ENCODE results near the gene SNX24. TPM values are rescaled to one million over a fixed set of nuclear protein-coding genes. Genes with fewer than 3 reads are reported as not detected.
"Not testable (repeated sequence)": the region's sequence is repeated elsewhere in the genome, so short reads cannot be mapped to it uniquely, and the experiment has no call there.

The SNX24 gene
- total RNA-seq, 1 donor from 2014 or later = 24.3 TPM

DNA sequence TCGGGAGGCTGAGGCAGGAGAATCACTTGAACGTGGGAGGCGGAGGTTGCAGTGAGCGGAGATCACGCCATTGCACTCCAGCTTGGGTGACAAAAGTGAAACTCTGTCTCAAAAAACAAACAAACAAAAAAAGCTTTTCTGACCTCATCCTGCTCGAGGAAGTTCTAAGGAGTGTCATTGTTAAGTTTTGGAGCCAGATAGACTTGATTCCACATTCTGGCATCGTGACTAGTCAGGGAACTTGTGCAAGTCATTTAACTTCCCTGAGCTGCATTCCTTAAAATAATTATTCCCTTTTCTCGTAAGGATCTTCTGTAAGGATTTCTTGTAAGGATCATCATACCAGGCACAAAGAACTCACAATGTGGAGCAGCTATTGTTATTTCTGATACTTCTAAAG is 26.2 kb downstream of the SNX24 start:
- DNase-seq (ENCODE audit: low spot score) = no peak

GRCh38 chr5:122874179-122874875 is 28.9 kb downstream of the SNX24 start:
- no peak for DNase-seq (ENCODE audit: low spot score)

DNA sequence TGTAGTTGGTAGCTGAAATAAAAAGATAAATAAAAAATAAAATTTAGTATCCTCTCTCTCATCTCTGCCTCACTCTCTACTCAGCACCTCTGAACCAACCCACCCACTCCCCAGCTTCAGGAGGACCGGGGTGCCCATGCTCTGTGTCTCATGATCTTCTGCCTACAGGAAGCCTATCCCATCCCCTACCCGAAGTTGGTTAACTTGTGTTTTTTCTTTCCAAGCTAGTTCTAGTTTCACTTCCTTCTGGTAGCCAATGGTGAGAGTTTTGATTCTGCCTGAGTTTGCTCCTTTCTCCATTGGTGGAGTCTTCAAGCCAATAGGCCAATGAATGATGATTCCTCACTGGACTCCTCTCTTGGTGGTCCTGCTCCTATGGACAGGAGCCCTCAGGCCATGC is 32.1 kb downstream of the SNX24 start:
- DNase-seq (ENCODE audit: low spot score) = peak; percentile 15

GRCh38 chr5:122879076-122879475 is 33.7 kb downstream of the SNX24 start:
- DNase-seq (ENCODE audit: low spot score) = no peak

- DNase-seq (ENCODE audit: low spot score) = no peak
Observed at GRCh38 chr5:122880170-122880689, 34.8 kb downstream of the SNX24 start.

GRCh38 chr5:122880749-122881148 is 35.3 kb downstream of the SNX24 start:
- DNase-seq (ENCODE audit: low spot score) = peak; percentile 28

DNA sequence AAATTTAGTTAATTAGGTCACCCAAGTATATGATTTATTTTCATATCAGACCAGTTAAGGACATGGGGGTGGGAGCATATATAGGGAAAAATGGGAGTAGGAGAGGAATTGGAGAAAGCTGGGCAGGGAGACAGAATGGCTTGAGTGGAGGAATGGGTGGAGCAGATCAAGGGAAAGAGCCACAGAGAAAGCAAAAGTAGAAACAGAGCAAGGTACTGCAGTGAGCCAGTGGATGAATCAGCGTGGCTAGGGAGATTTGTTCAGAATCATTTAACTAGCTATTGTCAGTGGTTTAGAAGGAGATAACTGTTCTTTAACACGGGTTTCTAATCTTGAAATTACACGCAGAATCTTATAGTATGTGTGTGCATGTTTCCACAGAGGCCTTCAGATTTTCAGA is 37.4 kb downstream of the SNX24 start:
- DNase-seq (ENCODE audit: low spot score) = peak; percentile 23

GRCh38 chr5:122885045-122885517 is 39.7 kb downstream of the SNX24 start:
- no peak for DNase-seq (ENCODE audit: low spot score)

DNA sequence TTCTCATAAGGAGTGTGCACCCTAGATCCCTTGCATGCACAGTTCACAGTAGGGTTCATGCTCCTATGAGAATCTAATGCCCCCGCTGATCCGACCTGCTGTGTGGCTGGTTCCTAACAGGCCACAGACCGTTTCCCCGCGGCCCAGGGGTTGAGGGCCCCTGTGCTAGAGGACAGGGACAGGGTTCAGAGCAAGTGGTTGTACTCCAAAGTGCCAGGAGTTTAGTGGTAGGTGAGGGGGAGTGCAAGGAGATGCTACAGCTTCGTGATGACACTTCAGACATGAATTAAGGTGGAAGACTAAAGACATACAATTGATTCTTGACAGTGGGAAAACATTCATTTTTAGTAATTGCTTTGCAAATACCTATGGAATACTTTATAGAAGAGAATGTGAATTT is 40.5 kb downstream of the SNX24 start:
- DNase-seq (ENCODE audit: low spot score) = no peak

DNA sequence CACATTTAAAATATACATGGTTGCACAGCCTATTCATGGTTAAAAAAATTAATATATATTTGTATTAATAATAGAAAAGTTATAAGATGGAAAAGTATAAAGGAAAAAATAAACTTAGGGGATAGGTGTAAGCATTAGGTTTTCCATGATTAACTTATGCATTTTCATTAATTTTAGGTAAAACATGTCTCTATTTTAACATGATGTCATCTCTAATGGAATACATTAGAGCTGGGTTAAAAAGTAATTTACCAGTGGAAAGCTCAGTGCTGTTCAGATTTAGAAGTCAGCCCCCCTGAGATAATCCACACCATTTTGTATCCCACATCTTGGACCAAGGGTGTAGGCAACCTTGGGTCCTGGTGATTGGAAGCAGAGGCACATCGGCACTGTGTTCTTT is 49.7 kb downstream of the SNX24 start:
- DNase-seq (ENCODE audit: low spot score) = no peak

DNA sequence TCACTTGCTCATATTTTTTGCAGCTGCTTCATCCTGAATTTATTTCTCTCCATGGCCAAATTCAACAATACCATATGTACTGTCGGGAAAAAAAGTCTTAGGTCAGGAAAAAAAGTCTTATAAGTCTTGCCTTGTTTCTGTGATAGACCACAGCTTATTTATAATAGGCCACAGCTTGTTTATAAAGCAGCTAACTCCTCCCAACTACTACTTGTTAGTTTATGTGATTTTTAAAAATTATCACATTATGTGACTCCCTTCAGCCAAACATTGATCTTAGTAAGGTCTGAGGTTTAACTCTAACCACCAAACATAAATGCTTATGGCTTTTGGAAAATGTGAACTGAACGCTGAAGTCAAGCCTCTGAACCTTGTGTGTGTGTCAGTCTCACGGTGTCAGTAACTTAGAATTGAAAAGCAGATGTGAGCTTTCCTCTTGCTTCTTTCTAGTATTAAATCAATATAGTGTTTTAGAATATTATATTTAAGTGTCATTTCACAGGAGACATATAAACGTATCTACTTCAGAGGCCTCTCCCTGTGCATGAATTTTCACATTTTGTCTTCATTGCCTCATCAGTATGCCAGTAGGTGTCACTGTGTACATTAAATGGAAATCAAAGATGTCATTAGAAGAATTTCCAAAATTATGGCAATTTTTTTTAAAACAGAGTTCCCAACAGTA is 51.3 kb downstream of the SNX24 start:
- DNase-seq (ENCODE audit: low spot score) = peak; percentile 56

GRCh38 chr5:122897283-122897602 is 51.8 kb downstream of the SNX24 start:
- DNase-seq (ENCODE audit: low spot score) = no peak

DNA sequence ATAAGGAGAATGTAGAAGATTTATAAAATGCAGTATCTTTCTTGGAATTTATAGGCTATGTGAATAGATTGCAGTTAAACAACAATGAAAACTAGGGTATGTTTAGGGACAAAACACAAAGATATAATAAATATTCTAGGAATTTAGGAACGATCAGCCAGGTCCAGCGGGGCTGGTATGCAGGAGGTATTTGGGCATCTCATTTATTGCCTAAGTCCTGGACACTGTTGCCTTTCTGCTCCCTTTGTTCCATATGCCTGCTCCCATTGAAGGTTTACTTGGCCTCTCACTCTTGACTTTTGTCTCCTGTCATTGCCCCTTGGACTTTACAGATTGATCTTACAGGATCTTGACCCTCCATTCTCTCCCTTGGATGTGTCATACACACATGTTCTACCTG is 55.9 kb downstream of the SNX24 start:
- DNase-seq (ENCODE audit: low spot score) = no peak

DNA sequence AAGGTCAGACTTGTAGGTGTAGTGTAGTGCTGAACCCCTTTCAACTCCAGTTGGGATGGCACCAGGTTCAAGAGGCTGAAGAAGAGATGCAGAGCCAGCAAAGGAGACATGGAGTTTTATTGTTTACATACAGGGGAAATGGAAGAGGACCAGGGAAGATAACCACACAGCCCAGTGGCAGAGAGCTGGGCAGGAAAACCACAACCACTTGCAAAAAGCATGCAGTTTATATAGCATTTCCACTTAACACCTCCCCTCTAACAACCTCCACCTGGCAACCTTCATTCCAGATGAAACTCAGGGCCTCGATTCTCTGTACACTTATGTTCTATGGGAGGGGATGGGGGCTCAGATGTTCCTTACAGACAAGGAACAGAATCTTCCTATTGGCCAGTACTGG is 56.9 kb downstream of the SNX24 start:
- no peak for DNase-seq (ENCODE audit: low spot score)

DNA sequence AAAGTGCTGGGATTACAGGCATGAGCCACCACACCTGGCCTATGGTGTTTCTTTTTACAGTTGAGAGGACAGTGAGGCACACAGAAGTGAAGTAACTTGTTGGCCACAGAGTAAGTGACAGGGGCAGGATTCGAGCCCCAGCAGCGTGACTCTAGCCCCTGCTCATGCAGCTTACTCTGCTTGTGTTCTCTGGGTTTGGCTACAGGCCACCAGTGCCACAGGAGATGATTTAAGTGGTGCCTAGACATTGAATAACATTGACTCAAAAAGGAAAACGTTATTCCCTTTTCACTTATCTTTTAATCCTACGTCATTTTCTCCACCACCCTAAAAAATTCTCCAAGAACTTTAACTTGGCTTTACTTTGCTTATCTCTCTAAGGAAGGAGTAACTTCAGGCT is 61.4 kb downstream of the SNX24 start:
- DNase-seq (ENCODE audit: low spot score) = peak; percentile 73

DNA sequence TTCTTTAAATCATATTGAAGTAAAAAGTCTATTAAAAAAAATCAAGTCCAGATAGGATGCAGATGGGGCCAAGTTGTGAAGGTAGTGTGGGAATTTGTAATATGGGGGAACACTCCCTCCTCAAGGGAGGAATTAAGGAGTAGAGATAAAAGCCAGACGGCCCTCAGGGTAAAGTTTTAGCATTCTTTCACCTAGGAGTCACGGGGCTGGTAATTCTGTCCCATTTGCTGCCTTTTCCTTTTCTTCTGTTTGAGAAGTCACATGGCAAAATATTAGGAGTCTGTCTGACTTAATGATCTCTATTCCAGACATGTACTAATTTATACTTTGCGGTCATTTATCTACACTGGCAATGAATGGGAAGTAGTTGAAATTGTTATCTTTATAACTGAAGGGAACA is 61.9 kb downstream of the SNX24 start:
- DNase-seq (ENCODE audit: low spot score) = peak; percentile 86

- no peak for DNase-seq (ENCODE audit: low spot score)
Observed at GRCh38 chr5:122908108-122908507, 62.7 kb downstream of the SNX24 start.

GRCh38 chr5:122908662-122909061 is 63.2 kb downstream of the SNX24 start:
- DNase-seq (ENCODE audit: low spot score) = peak; percentile 31

- no peak for DNase-seq (ENCODE audit: low spot score)
Observed at GRCh38 chr5:122909470-122910100, 64.2 kb downstream of the SNX24 start.

DNA sequence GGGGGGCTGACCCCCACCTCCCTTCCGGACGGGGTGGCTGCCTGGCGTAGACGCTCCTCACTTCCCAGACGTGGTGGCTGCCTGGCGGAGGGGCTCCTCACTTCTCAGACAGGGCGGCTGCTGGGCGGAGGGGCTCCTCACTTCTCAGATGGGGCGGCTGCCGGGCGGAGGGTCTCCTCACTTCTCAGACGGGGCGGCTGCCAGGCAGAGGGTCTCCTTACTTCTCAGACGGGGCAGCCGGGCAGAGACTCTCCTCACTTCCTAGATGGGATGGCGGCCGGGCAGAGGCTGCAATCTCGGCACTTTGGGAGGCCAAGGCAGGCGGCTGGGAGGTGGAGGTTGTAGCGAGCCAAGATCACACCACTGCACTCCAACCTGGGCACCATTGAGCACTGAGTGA is 68.0 kb downstream of the SNX24 start:
- DNase-seq (ENCODE audit: low spot score) = not testable (repeated sequence)

- DNase-seq (ENCODE audit: low spot score) = peak; percentile 79
Observed at GRCh38 chr5:122915717-122916461, 70.5 kb downstream of the SNX24 start.

DNA sequence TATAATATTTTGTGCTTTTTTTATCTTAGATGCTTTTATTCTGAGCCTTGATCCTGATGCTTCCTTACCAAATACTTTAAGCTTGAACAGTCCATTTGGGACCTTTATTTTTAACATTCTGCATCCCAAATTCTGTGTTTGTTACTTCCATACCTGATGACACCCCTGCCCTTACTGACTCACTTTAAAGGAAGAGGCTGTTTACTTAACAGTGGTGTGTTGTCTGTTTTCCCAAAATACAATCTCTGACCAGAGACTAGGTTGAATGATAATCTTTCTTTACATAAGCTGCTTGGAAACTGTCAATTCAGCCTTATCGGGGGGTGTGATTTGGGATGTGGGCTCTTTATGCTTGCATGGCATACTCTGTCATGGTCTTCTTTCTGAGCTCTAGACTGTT is 71.1 kb downstream of the SNX24 start:
- DNase-seq (ENCODE audit: low spot score) = peak; percentile 10
